ENCODE data around the gene DSP. TPM values are rescaled to one million over a fixed set of nuclear protein-coding genes. Genes with fewer than 3 reads are reported as not detected.

DSP gene
- total RNA-seq, 2 experiments from 2014 or later = 0.22 TPM; not detected in 1

DNA sequence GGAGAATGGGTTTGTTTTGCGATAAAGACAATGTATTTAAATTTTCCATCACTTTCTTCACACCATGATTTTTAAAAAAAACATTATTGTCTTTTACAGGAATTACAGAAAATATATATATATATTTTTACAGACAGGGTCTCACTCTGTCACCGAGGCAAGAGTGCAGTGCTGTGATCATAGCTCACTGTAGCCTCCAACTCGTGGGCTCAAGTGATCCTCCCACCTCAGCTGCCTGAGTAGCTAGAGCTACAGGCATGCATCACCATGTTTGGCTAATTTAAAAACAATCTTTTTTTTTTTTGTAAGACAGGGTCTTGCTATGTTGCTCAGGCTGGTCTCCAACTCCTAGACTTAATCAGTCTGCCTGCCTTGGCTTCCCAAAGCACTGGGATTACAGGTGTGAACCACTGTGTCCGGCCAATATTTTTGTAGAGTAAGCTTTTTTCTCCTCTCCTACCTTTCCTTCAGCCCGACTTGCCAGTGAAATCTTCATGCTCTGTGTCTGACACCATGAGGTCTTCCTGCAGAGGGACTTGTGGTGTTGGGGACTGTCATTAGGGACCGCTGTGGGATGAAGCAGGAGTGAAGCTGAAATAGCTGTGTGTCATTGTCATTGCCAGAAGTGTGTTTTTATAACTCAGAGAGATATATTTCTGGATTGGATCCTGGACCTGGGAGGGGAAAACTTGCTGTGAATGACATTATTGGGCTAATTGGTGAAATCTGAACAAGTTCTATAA lies 13.2 kb downstream of the DSP start:
- Mint-ChIP-seq H3K4me3 (no peak overlapping the region), H3K27ac (no peak overlapping the region), H3K27me3 (ENCODE audit: low read depth) (peaks cover 10% of the 10 kb centered on the region), H3K9me3 (no peaks in the 10 kb centered on the region), H3K4me1 (ENCODE audit: low read depth) (no peaks in the 10 kb centered on the region), H3K36me3 (ENCODE audit: low read depth) (no peaks in the 10 kb centered on the region)
- CTCF ChIA-PET = interaction anchor here (0.6 kb wide), 1 partner anchor 386 kb away, joined by 3 read pairs; no protein-coding TSS in a partner anchor
- no peak for DNase-seq
- intact Hi-C loops (cut with micrococcal nuclease) = no loop called here

- Mint-ChIP-seq H3K4me1 (ENCODE audit: low read depth) (no peaks in the 10 kb centered on the region), H3K36me3 (ENCODE audit: low read depth) (no peaks in the 10 kb centered on the region), H3K4me3 (no peak overlapping the region), H3K9me3 (no peaks in the 10 kb centered on the region), H3K27me3 (ENCODE audit: low read depth) (peaks cover 10% of the 10 kb centered on the region), H3K27ac (no peak overlapping the region)
- intact Hi-C loops (cut with micrococcal nuclease) = no loop called here
- CTCF ChIA-PET = no interaction called here
- no peak for DNase-seq
These were observed 14.2 kb downstream of the DSP start for GRCh38 chr6:7555671-7556070.

GRCh38 chr6:7556394-7557106 lies 15.1 kb downstream of the DSP start:
- H3K27me3 Mint-ChIP-seq (ENCODE audit: low read depth) = peaks cover 14% of the 10 kb centered on the region
- H3K9me3 Mint-ChIP-seq = no peaks in the 10 kb centered on the region
- H3K4me1 Mint-ChIP-seq (ENCODE audit: low read depth) = no peaks in the 10 kb centered on the region
- intact Hi-C loops (cut with micrococcal nuclease) = no loop called here
- H3K4me3 Mint-ChIP-seq = no peak overlapping the region
- no peak for DNase-seq
- H3K36me3 Mint-ChIP-seq (ENCODE audit: low read depth) = no peaks in the 10 kb centered on the region
- no peak overlapping the region for H3K27ac Mint-ChIP-seq
- CTCF ChIA-PET = no interaction called here

GRCh38 chr6:7557652-7558051 lies 16.2 kb downstream of the DSP start:
- no peaks in the 10 kb centered on the region for H3K36me3 Mint-ChIP-seq (ENCODE audit: low read depth)
- H3K27ac Mint-ChIP-seq = no peak overlapping the region
- intact Hi-C loops (cut with micrococcal nuclease) = no loop called here

DNA sequence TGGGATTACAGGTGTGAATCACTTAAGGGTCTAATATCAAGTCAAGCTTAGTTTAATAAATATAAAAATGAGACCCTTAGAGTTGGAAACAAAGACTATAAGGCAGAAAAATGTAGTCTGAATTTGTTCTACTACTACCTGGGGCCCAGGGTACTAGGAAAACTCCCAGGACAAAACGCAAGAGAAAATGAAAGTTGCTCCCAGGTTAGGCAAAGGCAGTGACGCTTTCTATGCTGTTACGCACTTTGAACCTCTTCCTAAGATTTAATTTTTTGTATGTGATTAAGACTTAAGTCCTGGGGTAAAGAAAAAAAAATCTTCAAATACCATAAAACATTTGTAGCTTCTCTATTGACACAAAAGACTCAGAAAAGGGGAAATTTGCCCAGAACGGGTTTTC lies 17.3 kb downstream of the DSP start:
- intact Hi-C loops (cut with micrococcal nuclease) = no loop called here
- H3K27me3 Mint-ChIP-seq (ENCODE audit: low read depth) = peaks cover 20% of the 10 kb centered on the region
- CTCF ChIA-PET = no interaction called here

More at GRCh38 chr6:7557652-7558051, 16.2 kb downstream of the DSP start:
- H3K4me1 Mint-ChIP-seq (ENCODE audit: low read depth) = no peaks in the 10 kb centered on the region
- CTCF ChIA-PET = no interaction called here
- peaks cover 15% of the 10 kb centered on the region for H3K27me3 Mint-ChIP-seq (ENCODE audit: low read depth)
- no peak overlapping the region for H3K4me3 Mint-ChIP-seq
- no peaks in the 10 kb centered on the region for H3K9me3 Mint-ChIP-seq
- no peak for DNase-seq

DNA sequence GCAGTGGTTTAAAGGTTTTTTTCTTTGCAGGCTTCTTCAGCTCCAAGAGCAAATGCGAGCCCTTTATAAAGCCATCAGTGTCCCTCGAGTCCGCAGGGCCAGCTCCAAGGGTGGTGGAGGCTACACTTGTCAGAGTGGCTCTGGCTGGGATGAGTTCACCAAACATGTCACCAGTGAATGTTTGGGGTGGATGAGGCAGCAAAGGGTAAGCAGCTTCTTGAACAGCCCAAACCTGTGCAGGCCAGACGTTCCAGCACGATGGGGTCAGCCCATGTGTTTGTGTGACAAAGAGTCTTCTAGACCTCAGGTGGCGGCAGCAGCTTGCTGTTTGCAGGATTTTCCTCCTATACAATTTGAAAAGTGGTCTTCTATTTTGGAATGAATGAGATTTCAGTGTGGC lies 17.7 kb downstream of the DSP start:
- no peaks in the 10 kb centered on the region for H3K9me3 Mint-ChIP-seq
- H3K4me1 Mint-ChIP-seq (ENCODE audit: low read depth) = no peaks in the 10 kb centered on the region
- no peaks in the 10 kb centered on the region for H3K36me3 Mint-ChIP-seq (ENCODE audit: low read depth)
- CTCF ChIA-PET = no interaction called here
- no peak for DNase-seq
- intact Hi-C loops (cut with micrococcal nuclease) = no loop called here
- peaks cover 21% of the 10 kb centered on the region for H3K27me3 Mint-ChIP-seq (ENCODE audit: low read depth)
- H3K4me3 Mint-ChIP-seq = no peak overlapping the region
- no peak overlapping the region for H3K27ac Mint-ChIP-seq

More for the DNA sequence above, 17.3 kb downstream of the DSP start:
- no peak overlapping the region for H3K27ac Mint-ChIP-seq
- no peaks in the 10 kb centered on the region for H3K36me3 Mint-ChIP-seq (ENCODE audit: low read depth)
- DNase-seq = no peak
- no peaks in the 10 kb centered on the region for H3K4me1 Mint-ChIP-seq (ENCODE audit: low read depth)
- no peaks in the 10 kb centered on the region for H3K9me3 Mint-ChIP-seq
- no peak overlapping the region for H3K4me3 Mint-ChIP-seq

- Mint-ChIP-seq H3K9me3 (no peaks in the 10 kb centered on the region), H3K4me3 (no peak overlapping the region), H3K27me3 (ENCODE audit: low read depth) (peaks cover 23% of the 10 kb centered on the region), H3K36me3 (ENCODE audit: low read depth) (no peaks in the 10 kb centered on the region), H3K4me1 (ENCODE audit: low read depth) (no peaks in the 10 kb centered on the region), H3K27ac (no peak overlapping the region)
- intact Hi-C loops (cut with micrococcal nuclease) = no loop called here
- CTCF ChIA-PET = no interaction called here
- no peak for DNase-seq
These were observed 18.3 kb downstream of the DSP start for GRCh38 chr6:7559651-7560385.

GRCh38 chr6:7561153-7561964 lies 19.9 kb downstream of the DSP start:
- Mint-ChIP-seq H3K36me3 (ENCODE audit: low read depth) (no peaks in the 10 kb centered on the region), H3K27me3 (ENCODE audit: low read depth) (peaks cover 26% of the 10 kb centered on the region), H3K4me1 (ENCODE audit: low read depth) (no peaks in the 10 kb centered on the region), H3K4me3 (no peak overlapping the region), H3K9me3 (no peaks in the 10 kb centered on the region), H3K27ac (no peak overlapping the region)
- intact Hi-C loops (cut with micrococcal nuclease) = no loop called here
- DNase-seq = no peak
- CTCF ChIA-PET = no interaction called here

DNA sequence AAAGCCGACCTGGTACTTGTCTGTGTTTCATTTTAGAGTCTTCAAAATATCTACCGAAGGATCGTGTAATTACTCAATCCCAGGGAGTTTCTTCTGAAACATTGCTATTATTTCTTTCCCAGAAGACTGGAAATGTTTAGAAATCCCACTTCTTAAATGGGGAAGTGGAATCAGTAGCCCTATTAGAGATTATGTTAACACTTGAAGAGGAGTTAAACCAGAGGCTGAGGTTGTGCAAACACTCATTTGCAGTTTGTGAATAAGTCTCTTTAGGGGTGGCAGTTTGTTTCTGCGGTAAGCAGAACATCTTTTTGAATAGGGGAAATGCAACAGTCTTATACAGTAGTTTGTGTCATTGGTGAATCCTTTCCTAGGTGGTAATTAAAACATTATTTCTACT lies 21.3 kb downstream of the DSP start:
- Mint-ChIP-seq H3K4me3 (no peak overlapping the region), H3K9me3 (no peaks in the 10 kb centered on the region), H3K4me1 (ENCODE audit: low read depth) (no peaks in the 10 kb centered on the region), H3K27me3 (ENCODE audit: low read depth) (peaks cover 31% of the 10 kb centered on the region), H3K27ac (no peak overlapping the region), H3K36me3 (ENCODE audit: low read depth) (no peaks in the 10 kb centered on the region)
- DNase-seq = no peak
- CTCF ChIA-PET = no interaction called here
- intact Hi-C loops (cut with micrococcal nuclease) = no loop called here

GRCh38 chr6:7566107-7566506 lies 24.6 kb downstream of the DSP start:
- Mint-ChIP-seq H3K4me3 (no peak overlapping the region), H3K36me3 (ENCODE audit: low read depth) (no peaks in the 10 kb centered on the region), H3K9me3 (no peaks in the 10 kb centered on the region), H3K27ac (no peak overlapping the region), H3K4me1 (ENCODE audit: low read depth) (no peaks in the 10 kb centered on the region), H3K27me3 (ENCODE audit: low read depth) (peaks cover 32% of the 10 kb centered on the region)
- intact Hi-C loops (cut with micrococcal nuclease) = no loop called here
- CTCF ChIA-PET = interaction anchor here (0.6 kb wide), 1 partner anchor 107 kb away, joined by 3 read pairs; no protein-coding TSS in a partner anchor
- no peak for DNase-seq

DNA sequence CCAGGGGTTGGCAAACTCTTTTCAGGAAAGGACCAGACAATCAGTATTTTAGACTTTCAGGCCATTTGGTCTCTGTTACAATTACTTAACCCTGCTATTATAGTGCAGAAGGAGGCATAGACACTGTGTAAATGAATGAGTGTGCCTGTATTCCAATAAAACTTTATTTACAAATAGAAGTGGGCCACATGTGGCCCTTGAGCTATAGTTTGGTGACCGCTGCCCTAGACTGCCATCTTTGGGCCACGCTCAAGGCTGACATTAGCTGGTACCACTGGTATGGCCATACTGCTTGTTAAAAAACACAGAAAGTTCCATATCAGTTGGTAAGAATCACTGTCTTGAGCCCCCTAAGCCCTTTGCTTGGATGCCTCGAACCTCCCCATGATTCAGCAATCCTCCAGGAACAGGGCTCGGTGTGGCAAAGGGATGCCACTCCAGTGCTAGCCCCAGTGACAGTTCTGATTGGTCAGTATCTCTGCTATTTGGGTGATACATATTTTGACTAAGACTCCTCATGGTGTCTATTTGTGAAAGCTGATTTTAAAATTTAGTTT lies 25.2 kb downstream of the DSP start:
- Mint-ChIP-seq H3K27ac (no peak overlapping the region), H3K4me1 (ENCODE audit: low read depth) (no peaks in the 10 kb centered on the region), H3K9me3 (no peaks in the 10 kb centered on the region), H3K4me3 (no peak overlapping the region), H3K36me3 (ENCODE audit: low read depth) (no peaks in the 10 kb centered on the region), H3K27me3 (ENCODE audit: low read depth) (peaks cover 28% of the 10 kb centered on the region)
- CTCF ChIA-PET = no interaction called here
- intact Hi-C loops (cut with micrococcal nuclease) = no loop called here
- DNase-seq = no peak

GRCh38 chr6:7568021-7568420 lies 26.6 kb downstream of the DSP start:
- peaks cover 28% of the 10 kb centered on the region for H3K27me3 Mint-ChIP-seq (ENCODE audit: low read depth)
- CTCF ChIA-PET = no interaction called here
- intact Hi-C loops (cut with micrococcal nuclease) = no loop called here
- no peak overlapping the region for H3K27ac Mint-ChIP-seq
- no peak overlapping the region for H3K4me3 Mint-ChIP-seq
- H3K9me3 Mint-ChIP-seq = no peaks in the 10 kb centered on the region
- no peak for DNase-seq
- H3K4me1 Mint-ChIP-seq (ENCODE audit: low read depth) = no peaks in the 10 kb centered on the region
- H3K36me3 Mint-ChIP-seq (ENCODE audit: low read depth) = no peaks in the 10 kb centered on the region

Measured in activated naive CD4-positive, alpha-beta T cell treated with anti-CD3 and anti-CD28 coated beads for 36 hours (primary cell).